Measurements from ENCODE around the gene SLC41A3. TPM values are rescaled to one million over a fixed set of nuclear protein-coding genes. Genes with fewer than 3 reads are reported as not detected.

The SLC41A3 gene
- total RNA-seq = 10 to 100 TPM; 33.3 to 57.6 (median 46.4) TPM
- 10 to 100 TPM; 20.9 to 60.1 TPM for polyA plus RNA-seq
- long read RNA-seq, donor 1, transcript SLC41A3-203 (11 exons, 2,169 nt) = major isoform, 23 of 72 reads
- long read RNA-seq, donor 1, transcript SLC41A3-201 (12 exons, 1,797 nt) = minor isoform, 5 of 72 reads
- long read RNA-seq, donor 1, transcript SLC41A3-204 (10 exons, 2,330 nt) = minor isoform, 9 of 72 reads
- long read RNA-seq, donor 1, partial matches to known transcripts = 19 of 72 reads
- long read RNA-seq, donor 1, other reads (novel, unspliced or antisense) = 15 of 72 reads
- long read RNA-seq, donor 2, transcript SLC41A3-201 (12 exons, 1,797 nt) = minor isoform, 27 of 242 reads
- long read RNA-seq, donor 2, transcript SLC41A3-204 (10 exons, 2,330 nt) = minor isoform, 6 of 242 reads
- long read RNA-seq, donor 2, transcript SLC41A3-203 (11 exons, 2,169 nt) = major isoform, 107 of 242 reads
- long read RNA-seq, donor 2, partial matches to known transcripts = 67 of 242 reads
- long read RNA-seq, donor 2, other reads (novel, unspliced or antisense) = 27 of 242 reads
- long read RNA-seq, donor 3, transcript SLC41A3-203 (11 exons, 2,169 nt) = major isoform, 20 of 54 reads
- long read RNA-seq, donor 3, transcript SLC41A3-201 (12 exons, 1,797 nt) = minor isoform, 6 of 54 reads
- long read RNA-seq, donor 3, partial matches to known transcripts = 14 of 54 reads
- long read RNA-seq, donor 3, other reads (novel, unspliced or antisense) = 11 of 54 reads

DNA sequence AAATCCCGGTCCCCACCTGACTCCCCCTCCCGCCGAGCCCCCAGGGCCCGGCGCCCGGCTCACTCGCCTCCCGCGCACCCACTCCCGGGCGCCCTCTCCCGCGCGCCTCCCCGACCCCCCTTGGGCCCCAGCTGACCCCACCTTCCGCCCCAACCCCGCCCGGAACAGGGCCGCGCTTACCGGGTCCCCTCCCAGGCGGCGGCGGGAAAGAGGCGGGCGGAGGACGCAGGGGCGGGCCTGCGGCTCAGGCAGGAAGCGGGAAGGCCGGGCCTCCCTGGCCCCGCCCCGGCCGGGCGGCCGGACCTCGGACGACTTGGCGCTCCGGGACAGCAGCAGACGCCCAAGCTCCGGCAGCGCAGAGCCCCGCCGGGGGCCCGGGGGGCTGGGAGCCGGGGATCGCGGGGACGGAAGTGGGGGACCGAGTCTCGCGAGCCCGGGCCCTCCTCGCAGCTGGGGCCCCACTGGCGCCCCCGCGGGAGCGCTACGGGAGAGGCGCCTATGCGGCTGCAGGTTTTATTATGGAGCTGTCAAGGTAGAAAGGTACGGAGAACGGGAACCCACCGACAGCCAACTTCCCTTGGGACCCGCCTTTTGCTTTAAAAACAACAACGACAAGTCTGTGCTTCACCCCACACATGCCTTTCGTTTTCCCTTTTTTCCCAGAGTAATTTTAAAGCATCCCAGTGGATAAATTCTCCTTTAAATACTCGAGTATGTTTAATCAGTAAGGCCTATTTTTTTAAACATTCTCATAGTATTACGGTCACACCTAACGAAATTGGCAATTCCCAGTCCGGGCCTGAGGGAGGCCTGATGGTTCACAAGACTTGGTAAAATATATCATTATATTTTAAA, at the start of gene SLC41A3:
SLC41A3 (minus strand) TSS at position 212 of the 855 bp plus-strand sequence. CDS start 15,905 bp downstream, outside the sequence.
- H3K4me1 ChIP-seq = peaks cover 0 to 25% (median 11%) of the 10 kb centered on the region in 12 donors
- WGBS, 4 donors = 0 to 1% (median 1%) methylated on average over 18 to 72 of the region's 72 CpGs
- H3K9me3 ChIP-seq = peaks cover 0 to 3% (median 0%) of the 10 kb centered on the region in 12 donors
- H3K36me3 ChIP-seq = no peaks in the 10 kb centered on the region
- H3K27me3 ChIP-seq = no peaks in the 10 kb centered on the region
- H3K4me3 ChIP-seq = peak within 1 kb of the TSS; percentile 49 to 97 (median 81)
- peak within 1 kb of the TSS; percentile 45 to 97 (median 89) for H3K27ac ChIP-seq
- DNase-seq (peak; percentile 92 to 95 (median 94)), ATAC-seq (peak; percentile 97 to 99 (median 98))
- peak in 1 of 2 donors; percentile 78 for TF ChIP-seq POLR2A (IDR thresholded peaks at IDR 0.05)
- TF ChIP-seq, protein P1, sequence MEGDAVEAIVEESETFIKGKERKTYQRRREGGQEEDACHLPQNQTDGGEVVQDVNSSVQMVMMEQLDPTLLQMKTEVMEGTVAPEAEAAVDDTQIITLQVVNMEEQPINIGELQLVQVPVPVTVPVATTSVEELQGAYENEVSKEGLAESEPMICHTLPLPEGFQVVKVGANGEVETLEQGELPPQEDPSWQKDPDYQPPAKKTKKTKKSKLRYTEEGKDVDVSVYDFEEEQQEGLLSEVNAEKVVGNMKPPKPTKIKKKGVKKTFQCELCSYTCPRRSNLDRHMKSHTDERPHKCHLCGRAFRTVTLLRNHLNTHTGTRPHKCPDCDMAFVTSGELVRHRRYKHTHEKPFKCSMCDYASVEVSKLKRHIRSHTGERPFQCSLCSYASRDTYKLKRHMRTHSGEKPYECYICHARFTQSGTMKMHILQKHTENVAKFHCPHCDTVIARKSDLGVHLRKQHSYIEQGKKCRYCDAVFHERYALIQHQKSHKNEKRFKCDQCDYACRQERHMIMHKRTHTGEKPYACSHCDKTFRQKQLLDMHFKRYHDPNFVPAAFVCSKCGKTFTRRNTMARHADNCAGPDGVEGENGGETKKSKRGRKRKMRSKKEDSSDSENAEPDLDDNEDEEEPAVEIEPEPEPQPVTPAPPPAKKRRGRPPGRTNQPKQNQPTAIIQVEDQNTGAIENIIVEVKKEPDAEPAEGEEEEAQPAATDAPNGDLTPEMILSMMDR (IDR thresholded peaks at IDR 0.05) = peak; percentile 9 to 57 (median 34)
- intact Hi-C loops (cut with DNase I) = loop anchor here in 6 of 10 donors (5.0 to 10.0 kb wide), 5 partner anchors 92 to 273 kb away; partner anchors contain the start of gene KLF15 (in 1 of the 6)

DNA sequence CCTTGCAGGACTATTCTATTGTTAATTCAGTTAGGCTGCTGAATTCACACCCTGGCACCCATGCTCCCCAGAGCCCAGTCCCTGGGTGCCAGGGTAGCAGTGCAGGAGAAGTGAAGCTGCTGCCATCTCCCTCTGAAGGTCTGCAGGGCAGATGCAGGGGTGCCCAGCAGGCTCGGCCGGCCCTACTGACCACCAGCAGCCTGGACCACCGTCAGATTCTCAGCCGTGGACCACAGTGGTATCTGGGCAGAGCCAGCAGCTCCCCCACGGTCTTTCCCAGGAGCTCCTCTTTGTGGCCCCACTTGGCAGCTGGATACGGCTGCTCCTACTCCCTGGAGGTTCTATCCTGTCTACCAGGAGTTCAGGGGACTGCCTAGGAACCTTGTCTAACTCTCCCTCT, 49.7 kb upstream of the SLC41A3 start:
- 62 to 71% (median 68%) methylated on average over 6 of the region's 6 CpGs; no CpG with 5 or more reads in 1 of the 4 donors for WGBS, 4 donors
- TF ChIP-seq POLR2A (IDR thresholded peaks at IDR 0.05) = no peak
- TF ChIP-seq, protein P1 (IDR thresholded peaks at IDR 0.05) = no peak
- peaks cover 0 to 25% (median 0%) of the 10 kb centered on the region in 9 donors for H3K36me3 ChIP-seq
- intact Hi-C loops (cut with DNase I) = loop anchor here (1.0 to 10.0 kb wide), 12 partner anchors 64 to 259 kb away; partner anchors contain the start of gene CFAP100 (in 1 of the 10)
- H3K4me1 ChIP-seq = peaks cover 0 to 3% (median 0%) of the 10 kb centered on the region in 12 donors
- no peaks in the 10 kb centered on the region for H3K9me3 ChIP-seq
- no peak overlapping the region for H3K4me3 ChIP-seq
- no peak overlapping the region for H3K27ac ChIP-seq
- no peak for ATAC-seq
- peak in 2 of 5 donors; percentile 15 to 51 for DNase-seq
- no peaks in the 10 kb centered on the region for H3K27me3 ChIP-seq

DNA sequence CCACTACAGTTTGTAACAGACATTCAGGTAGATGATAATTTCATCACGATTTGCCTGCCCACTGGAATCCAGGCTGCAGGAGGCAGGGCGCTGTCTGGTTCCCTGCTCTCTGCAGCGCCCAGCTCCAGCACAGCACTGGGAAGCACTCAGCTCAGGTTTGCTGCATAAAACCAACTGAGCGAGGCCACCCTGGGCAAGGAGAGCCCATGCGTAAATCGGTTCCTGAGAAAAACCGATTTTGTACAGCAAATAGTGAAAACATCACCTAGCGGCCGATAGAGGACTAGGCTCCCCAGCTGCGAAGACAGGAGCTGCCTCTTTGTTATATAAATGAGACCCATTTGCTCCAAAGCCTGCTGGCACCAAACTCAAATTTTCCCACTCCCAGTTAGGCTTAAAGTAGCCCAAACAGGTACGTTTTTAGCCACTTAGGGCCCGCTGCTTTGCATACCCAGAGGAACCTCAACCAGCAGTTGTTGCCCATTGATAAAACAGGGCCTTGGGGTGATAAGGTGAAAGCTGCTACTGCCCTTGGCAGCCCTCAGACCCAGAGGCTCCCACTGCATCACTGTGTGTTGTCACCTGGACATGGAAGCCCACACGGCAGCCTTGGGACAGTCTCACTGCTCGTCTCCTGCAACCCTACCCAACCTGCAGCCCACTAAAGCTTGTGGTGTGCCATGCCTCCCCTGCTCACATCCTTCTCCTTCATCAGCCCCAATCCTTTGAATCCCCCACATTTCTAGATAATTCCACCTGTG, 49.0 kb upstream of the SLC41A3 start:
- Histone ChIP-seq H3K27ac (no peak overlapping the region), H3K4me1 (peaks cover 0 to 3% (median 0%) of the 10 kb centered on the region in 12 donors), H3K4me3 (no peak overlapping the region), H3K27me3 (no peaks in the 10 kb centered on the region), H3K36me3 (peaks cover 0 to 25% (median 0%) of the 10 kb centered on the region in 9 donors), H3K9me3 (no peaks in the 10 kb centered on the region)
- WGBS, 4 donors = 63 to 71% (median 68%) methylated on average over 14 of the region's 14 CpGs
- TF ChIP-seq, protein P1 (IDR thresholded peaks at IDR 0.05) = no peak
- no peak for TF ChIP-seq POLR2A (IDR thresholded peaks at IDR 0.05)
- no peak for ATAC-seq
- peak in 2 of 5 donors; percentile 13 to 22 for DNase-seq
- intact Hi-C loops (cut with DNase I) = loop anchor here in 9 of 10 donors (2.0 to 10.0 kb wide), 8 partner anchors 64 to 259 kb away; partner anchors contain the start of gene CFAP100 (in 1 of the 9)

Data from heart left ventricle (tissue), 16 donors.